NOMO-1 (cell line): Measurements from ENCODE around the gene ISCA1.

Experiments used
- DNase-seq, 2 experiments: peaks; one replicate each; lab custom pipeline; 2025; ENCODE audit not compliant: unreplicated experiment in 2 of 2; lab: John Stamatoyannopoulos, UW

Gene ISCA1

GRCh38 chr9:86238861-86239770, 43.2 kb downstream of the ISCA1 start:
- DNase-seq = no peak

- no peak for DNase-seq
These were observed 51.5 kb downstream of the ISCA1 start for GRCh38 chr9:86230858-86231257.

- no peak for DNase-seq
These were observed 59.7 kb downstream of the ISCA1 start for GRCh38 chr9:86222667-86223066.

GRCh38 chr9:86219606-86220005, 62.7 kb downstream of the ISCA1 start:
- no peak for DNase-seq

- no peak for DNase-seq
These were observed 65.1 kb downstream of the ISCA1 start for GRCh38 chr9:86217076-86217755.
